GM21825 (cell line): ENCODE measurements around the gene GAGE12G.
"Not testable (repeated sequence)": the region's sequence is repeated elsewhere in the genome, so short reads cannot be mapped to it uniquely, and the experiment has no call there.

Experiments
- ATAC-seq: cut with Tn5 transposase; IDR thresholded peaks from one replicate; pipeline ENCODE4 v1.9.1; 2021; ENCODE audit warnings: mild to moderate bottlenecking, moderate library complexity; ENCODE audit not compliant: unreplicated experiment

GAGE12G gene, protein sequence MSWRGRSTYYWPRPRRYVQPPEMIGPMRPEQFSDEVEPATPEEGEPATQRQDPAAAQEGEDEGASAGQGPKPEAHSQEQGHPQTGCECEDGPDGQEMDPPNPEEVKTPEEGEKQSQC

DNA sequence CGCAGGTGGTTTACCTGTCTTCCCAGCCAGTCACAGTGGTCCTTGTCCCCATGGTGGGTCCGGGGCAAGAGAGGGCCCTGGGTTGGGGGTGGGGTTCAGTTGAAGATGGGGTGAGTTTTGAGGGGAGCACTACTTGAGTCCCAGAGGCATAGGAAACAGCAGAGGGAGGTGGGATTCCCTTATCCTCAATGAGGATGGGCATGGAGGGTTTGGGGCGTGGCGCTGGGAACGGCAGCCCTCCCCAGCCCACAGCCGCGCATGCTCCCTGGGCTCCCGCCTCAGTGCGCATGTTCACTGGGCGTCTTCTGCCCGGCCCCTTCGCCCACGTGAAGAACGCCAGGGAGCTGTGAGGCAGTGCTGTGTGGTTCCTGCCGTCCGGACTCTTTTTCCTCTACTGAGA lies at the start of gene GAGE12G:
Gene GAGE12G, plus strand, starts transcription at position 301 of the 400 bp plus-strand sequence. CDS start 1,155 bp downstream, outside the sequence.
- ATAC-seq: not testable (repeated sequence)

DNA sequence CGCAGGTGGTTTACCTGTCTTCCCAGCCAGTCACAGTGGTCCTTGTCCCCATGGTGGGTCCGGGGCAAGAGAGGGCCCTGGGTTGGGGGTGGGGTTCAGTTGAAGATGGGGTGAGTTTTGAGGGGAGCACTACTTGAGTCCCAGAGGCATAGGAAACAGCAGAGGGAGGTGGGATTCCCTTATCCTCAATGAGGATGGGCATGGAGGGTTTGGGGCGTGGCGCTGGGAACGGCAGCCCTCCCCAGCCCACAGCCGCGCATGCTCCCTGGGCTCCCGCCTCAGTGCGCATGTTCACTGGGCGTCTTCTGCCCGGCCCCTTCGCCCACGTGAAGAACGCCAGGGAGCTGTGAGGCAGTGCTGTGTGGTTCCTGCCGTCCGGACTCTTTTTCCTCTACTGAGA lies 38.3 kb upstream of the GAGE12G start, which contains the start of gene GAGE12C:
Gene GAGE12C, plus strand, starts transcription at position 301 of the 400 bp plus-strand sequence. CDS start 1,155 bp downstream, outside the sequence.
- not testable (repeated sequence) for ATAC-seq

DNA sequence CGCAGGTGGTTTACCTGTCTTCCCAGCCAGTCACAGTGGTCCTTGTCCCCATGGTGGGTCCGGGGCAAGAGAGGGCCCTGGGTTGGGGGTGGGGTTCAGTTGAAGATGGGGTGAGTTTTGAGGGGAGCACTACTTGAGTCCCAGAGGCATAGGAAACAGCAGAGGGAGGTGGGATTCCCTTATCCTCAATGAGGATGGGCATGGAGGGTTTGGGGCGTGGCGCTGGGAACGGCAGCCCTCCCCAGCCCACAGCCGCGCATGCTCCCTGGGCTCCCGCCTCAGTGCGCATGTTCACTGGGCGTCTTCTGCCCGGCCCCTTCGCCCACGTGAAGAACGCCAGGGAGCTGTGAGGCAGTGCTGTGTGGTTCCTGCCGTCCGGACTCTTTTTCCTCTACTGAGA lies 28.8 kb upstream of the GAGE12G start, which contains the start of gene GAGE12D:
Gene GAGE12D, plus strand, starts transcription at position 301 of the 400 bp plus-strand sequence. CDS start 1,155 bp downstream, outside the sequence.
- not testable (repeated sequence) for ATAC-seq

DNA sequence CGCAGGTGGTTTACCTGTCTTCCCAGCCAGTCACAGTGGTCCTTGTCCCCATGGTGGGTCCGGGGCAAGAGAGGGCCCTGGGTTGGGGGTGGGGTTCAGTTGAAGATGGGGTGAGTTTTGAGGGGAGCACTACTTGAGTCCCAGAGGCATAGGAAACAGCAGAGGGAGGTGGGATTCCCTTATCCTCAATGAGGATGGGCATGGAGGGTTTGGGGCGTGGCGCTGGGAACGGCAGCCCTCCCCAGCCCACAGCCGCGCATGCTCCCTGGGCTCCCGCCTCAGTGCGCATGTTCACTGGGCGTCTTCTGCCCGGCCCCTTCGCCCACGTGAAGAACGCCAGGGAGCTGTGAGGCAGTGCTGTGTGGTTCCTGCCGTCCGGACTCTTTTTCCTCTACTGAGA lies 19.2 kb upstream of the GAGE12G start, which contains the start of gene GAGE12E:
Gene GAGE12E, plus strand, starts transcription at position 301 of the 400 bp plus-strand sequence. CDS start 1,155 bp downstream, outside the sequence.
- not testable (repeated sequence) for ATAC-seq

DNA sequence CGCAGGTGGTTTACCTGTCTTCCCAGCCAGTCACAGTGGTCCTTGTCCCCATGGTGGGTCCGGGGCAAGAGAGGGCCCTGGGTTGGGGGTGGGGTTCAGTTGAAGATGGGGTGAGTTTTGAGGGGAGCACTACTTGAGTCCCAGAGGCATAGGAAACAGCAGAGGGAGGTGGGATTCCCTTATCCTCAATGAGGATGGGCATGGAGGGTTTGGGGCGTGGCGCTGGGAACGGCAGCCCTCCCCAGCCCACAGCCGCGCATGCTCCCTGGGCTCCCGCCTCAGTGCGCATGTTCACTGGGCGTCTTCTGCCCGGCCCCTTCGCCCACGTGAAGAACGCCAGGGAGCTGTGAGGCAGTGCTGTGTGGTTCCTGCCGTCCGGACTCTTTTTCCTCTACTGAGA lies 9.7 kb upstream of the GAGE12G start, which contains the start of gene GAGE12F:
Gene GAGE12F, plus strand, starts transcription at position 301 of the 400 bp plus-strand sequence. CDS start 1,155 bp downstream, outside the sequence.
- ATAC-seq: not testable (repeated sequence)

DNA sequence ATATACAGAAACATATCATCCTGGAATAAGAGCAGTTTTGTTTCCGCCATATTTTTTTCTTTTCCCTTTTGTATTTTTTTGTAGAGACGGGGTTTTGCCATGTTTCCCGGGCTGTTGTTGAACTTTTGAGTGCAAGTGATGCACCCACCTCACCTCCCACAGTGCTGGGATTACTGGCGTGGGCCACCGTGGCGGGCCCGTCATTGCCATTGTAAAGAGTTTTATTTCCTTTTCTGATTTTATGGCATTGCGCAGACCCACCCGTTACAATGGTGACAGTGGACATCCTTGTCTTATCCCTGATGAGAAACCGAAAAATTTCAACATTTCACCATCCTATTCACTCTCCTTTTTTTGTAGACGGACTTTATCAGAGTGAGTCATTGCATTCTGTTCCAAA lies 1.5 kb upstream of the GAGE12G start:
- ATAC-seq: not testable (repeated sequence)

DNA sequence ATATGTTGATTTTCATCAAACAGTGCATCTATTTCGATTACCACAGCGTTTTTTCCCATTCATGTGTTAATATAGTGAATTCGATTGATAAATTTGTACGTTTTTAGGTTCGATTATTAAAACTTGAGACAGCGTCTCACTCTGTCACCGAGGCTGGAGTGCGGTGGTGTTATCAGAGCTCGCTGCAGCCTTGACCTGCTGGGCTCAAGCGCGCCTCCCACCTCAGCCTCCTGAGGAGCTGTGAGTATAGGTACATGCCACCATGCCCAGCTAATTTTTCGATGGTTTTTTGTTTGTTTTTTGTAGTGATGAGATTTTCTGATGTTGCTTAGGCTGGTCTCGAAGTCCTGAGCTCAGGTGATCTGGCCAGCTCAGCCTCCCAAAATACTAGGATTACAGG lies 1.0 kb upstream of the GAGE12G start:
- ATAC-seq: not testable (repeated sequence)

DNA sequence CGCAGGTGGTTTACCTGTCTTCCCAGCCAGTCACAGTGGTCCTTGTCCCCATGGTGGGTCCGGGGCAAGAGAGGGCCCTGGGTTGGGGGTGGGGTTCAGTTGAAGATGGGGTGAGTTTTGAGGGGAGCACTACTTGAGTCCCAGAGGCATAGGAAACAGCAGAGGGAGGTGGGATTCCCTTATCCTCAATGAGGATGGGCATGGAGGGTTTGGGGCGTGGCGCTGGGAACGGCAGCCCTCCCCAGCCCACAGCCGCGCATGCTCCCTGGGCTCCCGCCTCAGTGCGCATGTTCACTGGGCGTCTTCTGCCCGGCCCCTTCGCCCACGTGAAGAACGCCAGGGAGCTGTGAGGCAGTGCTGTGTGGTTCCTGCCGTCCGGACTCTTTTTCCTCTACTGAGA lies 9.4 kb downstream of the GAGE12G start, which contains the start of gene GAGE12H:
Gene GAGE12H, plus strand, starts transcription at position 301 of the 400 bp plus-strand sequence. CDS start 1,155 bp downstream, outside the sequence.
- ATAC-seq: not testable (repeated sequence)

DNA sequence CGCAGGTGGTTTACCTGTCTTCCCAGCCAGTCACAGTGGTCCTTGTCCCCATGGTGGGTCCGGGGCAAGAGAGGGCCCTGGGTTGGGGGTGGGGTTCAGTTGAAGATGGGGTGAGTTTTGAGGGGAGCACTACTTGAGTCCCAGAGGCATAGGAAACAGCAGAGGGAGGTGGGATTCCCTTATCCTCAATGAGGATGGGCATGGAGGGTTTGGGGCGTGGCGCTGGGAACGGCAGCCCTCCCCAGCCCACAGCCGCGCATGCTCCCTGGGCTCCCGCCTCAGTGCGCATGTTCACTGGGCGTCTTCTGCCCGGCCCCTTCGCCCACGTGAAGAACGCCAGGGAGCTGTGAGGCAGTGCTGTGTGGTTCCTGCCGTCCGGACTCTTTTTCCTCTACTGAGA lies 19.0 kb downstream of the GAGE12G start, which contains the start of gene GAGE2A:
Gene GAGE2A, plus strand, starts transcription at position 301 of the 400 bp plus-strand sequence. CDS start 1,155 bp downstream, outside the sequence.
- not testable (repeated sequence) for ATAC-seq

DNA sequence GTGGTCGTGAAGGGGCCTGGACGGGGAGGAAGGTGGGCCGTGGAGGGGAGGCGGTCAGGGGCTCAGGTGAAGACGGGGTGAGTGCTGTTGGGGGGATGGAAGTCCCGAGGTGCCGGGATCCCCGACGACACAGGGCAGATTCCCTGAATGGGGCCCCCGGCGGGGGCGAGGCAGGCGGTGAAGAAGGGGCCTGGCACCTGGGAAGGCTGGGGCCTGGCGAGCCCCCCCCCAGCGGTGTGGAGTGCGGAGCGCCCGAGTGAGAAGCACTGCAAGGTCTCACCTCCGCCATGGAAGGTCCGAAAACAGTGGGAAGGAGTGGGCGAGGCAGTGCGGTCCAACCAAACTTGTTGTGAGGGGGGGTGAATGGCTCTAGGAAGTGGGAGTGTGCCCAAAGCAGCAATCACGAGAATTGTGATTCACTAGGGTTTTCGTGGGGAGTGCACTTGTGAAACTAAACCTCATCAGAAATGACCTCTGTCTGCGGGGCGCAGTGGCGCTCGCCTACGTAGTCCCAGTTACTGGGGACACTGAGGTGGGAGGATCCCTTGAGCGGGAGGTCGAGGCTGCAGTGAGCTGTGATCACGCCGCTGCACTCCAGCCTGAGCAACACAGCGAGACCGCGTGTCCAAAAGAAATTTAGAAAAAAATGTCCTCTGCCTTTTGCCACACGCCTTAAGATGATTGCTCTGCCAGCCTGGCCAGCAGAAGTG lies 19.7 kb downstream of the GAGE12G start:
- ATAC-seq: not testable (repeated sequence)

DNA sequence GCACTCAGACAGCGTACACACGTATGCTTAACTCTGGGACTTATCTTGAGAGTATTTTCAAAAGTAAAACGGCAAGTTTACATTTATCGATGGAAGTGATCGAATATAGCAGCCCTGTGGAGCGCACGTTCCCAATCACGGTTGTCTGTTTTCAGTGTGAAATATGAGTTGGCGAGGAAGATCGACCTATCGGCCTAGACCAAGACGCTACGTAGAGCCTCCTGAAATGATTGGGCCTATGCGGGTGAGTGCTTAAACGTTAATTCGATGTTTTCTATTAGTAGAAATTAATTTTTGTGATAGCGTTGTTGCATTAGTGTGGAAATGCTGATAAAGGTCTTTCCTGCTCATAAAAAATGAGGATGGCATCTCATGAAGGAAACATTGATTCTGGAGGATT lies 20.3 kb downstream of the GAGE12G start:
- ATAC-seq: not testable (repeated sequence)

DNA sequence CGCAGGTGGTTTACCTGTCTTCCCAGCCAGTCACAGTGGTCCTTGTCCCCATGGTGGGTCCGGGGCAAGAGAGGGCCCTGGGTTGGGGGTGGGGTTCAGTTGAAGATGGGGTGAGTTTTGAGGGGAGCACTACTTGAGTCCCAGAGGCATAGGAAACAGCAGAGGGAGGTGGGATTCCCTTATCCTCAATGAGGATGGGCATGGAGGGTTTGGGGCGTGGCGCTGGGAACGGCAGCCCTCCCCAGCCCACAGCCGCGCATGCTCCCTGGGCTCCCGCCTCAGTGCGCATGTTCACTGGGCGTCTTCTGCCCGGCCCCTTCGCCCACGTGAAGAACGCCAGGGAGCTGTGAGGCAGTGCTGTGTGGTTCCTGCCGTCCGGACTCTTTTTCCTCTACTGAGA lies 28.5 kb downstream of the GAGE12G start, which contains the start of gene GAGE1:
Gene GAGE1, plus strand, starts transcription at position 301 of the 400 bp plus-strand sequence. CDS start 1,155 bp downstream, outside the sequence.
- not testable (repeated sequence) for ATAC-seq

DNA sequence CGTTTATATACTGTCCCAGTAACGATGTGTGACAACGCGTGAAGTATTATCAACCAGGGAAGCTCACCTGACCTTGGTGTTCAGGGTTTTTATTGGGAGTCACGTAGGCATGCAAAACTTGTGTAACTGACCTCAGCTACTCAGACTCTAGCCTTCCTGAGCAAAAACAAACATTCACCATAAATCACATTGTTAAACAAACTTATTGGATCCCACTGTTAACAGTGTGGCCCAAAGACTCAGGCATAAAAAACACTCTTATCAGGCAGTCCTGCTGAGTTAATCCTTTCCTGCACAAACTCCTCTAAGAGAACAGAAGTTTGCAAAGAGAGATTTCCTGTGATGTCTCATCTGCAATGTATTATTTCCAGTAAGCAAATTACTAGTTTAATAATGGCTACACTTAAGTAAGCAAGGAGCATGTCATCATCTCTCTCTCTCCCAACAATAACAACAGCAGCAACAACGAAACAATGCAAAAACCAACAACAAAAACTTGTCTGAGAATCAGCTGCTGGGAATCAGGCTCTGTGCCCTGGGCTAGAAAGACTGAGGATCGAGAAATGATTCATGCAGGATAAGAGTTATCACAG lies 40.6 kb downstream of the GAGE12G start:
- ATAC-seq: no peak

DNA sequence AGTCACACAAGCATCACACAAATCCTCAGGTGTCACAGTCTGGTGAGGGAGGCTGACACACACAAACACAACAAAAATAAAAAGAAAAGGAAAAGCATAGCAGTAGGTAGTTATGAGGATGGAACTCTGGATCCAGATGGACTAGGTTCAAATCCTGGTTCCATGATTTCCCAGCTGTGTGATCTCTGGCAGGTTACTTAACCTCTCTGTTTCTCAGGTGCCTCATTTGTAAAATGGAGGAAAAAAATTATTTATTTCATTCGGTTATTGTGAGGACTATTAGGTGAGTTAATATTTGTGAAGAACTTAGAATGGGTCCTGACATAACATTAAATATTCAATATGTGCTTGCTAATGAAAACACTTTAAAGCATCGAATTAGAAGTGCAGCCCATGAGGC lies 48.4 kb downstream of the GAGE12G start:
- ATAC-seq: no peak
